OCI-LY1 (cell line): ENCODE data around the gene PPP2R5C.

Source experiments
- H2AFZ ChIP-seq: fragments of 200-600 bp; sonication (generic), shearing (Covaris generic); 2 replicates; pipeline ENCODE4 v1.6.0; 2014; ENCODE audit warnings: antibody characterized with exemption, mild to moderate bottlenecking, low read length
- H3F3A ChIP-seq: fragments of 200-600 bp; sonication (generic), shearing (Covaris generic); 2 replicates; pipeline ENCODE4 v1.6.0; 2014; ENCODE audit warnings: mild to moderate bottlenecking, antibody characterized with exemption, low read length, moderate library complexity; ENCODE audit not compliant: insufficient read depth
- H3K27ac ChIP-seq: fragments of 200-600 bp; sonication (generic); 2 replicates; pipeline ENCODE4 v1.5.1; 2014; ENCODE audit warnings: low read length, mixed run types, mild to moderate bottlenecking, low read depth; ENCODE audit not compliant: poor library complexity, severe bottlenecking
- H3K27me3 ChIP-seq: fragments of 200-600 bp; sonication (generic); 2 replicates; pipeline ENCODE4 v1.6.0; 2014; ENCODE audit warnings: antibody characterized with exemption, mild to moderate bottlenecking, low read length, moderate library complexity; ENCODE audit not compliant: insufficient read depth
- H3K36me3 ChIP-seq: fragments of 200-600 bp; sonication (generic); 2 replicates; pipeline ENCODE4 v1.6.1; 2014; ENCODE audit warnings: mild to moderate bottlenecking, antibody characterized with exemption, low read length, moderate library complexity, mixed read lengths; ENCODE audit not compliant: insufficient read depth
- H3K4me1 ChIP-seq: fragments of 200-600 bp; sonication (generic); 2 replicates; pipeline ENCODE4 v1.5.1; 2014; ENCODE audit warnings: mild to moderate bottlenecking, low read length, moderate library complexity; ENCODE audit not compliant: insufficient read depth, severe bottlenecking
- H3K4me2 ChIP-seq: fragments of 200-600 bp; sonication (generic), shearing (Covaris generic); 2 replicates; pipeline ENCODE4 v1.6.1; 2014; ENCODE audit warnings: low read length
- H3K4me3 ChIP-seq: fragments of 200-600 bp; sonication (generic); 2 replicates; pipeline ENCODE4 v1.5.1; 2014; ENCODE audit warnings: low read length, low read depth, mild to moderate bottlenecking, mixed read lengths; ENCODE audit not compliant: poor library complexity, severe bottlenecking
- H3K79me2 ChIP-seq: fragments of 200-600 bp; shearing (Covaris generic); 2 replicates; pipeline ENCODE4 v1.6.1; 2016; ENCODE audit warnings: mixed run types, low read length, mixed read lengths; ENCODE audit not compliant: insufficient read depth
- H3K9ac ChIP-seq: fragments of 200-600 bp; sonication (generic), shearing (Covaris generic); 2 replicates; pipeline ENCODE4 v1.6.1; 2014; ENCODE audit warnings: mild to moderate bottlenecking, low read length, mixed read lengths
- H3K9me2 ChIP-seq: fragments of 200-600 bp; sonication (generic), shearing (Covaris generic); 2 replicates; pipeline ENCODE4 v1.6.1; 2014; ENCODE audit warnings: low read depth, mild to moderate bottlenecking, low read length, mixed read lengths
- H3K9me3 ChIP-seq: fragments of 200-600 bp; shearing (Covaris generic); 2 replicates; pipeline ENCODE4 v1.6.1; 2014; ENCODE audit warnings: low read length, mixed read lengths
- H4K20me1 ChIP-seq: fragments of 200-600 bp; sonication (generic), shearing (Covaris generic); 2 replicates; pipeline ENCODE4 v1.6.0; 2016; ENCODE audit warnings: mild to moderate bottlenecking, low read length; ENCODE audit not compliant: insufficient read depth
- CTCF ChIP-seq: fragments of 200-600 bp; sonication (generic), shearing (Covaris generic); IDR thresholded peaks from 2 replicates; pipeline ENCODE4 v1.5.1; 2017; ENCODE audit warnings: mild to moderate bottlenecking, antibody characterized with exemption, low read length, moderate library complexity, mixed read lengths
- EZH2 ChIP-seq: fragments of 200-600 bp; sonication (generic), shearing (Covaris generic); IDR thresholded peaks from 2 replicates; pipeline ENCODE4 v1.8.0; 2017; ENCODE audit warnings: borderline replicate concordance, mixed run types, mild to moderate bottlenecking, antibody characterized with exemption, low read length, moderate library complexity, mixed read lengths

Gene PPP2R5C

GRCh38 chr14:101876555-101876938, 115.0 kb downstream of the PPP2R5C start:
- TF ChIP-seq CTCF (no peak), EZH2 (no peak)

GRCh38 chr14:101877766-101878165, 116.3 kb downstream of the PPP2R5C start:
- Histone ChIP-seq H3K9me2 (no peaks in the 10 kb centered on the region), H4K20me1 (no peaks in the 10 kb centered on the region), H3K79me2 (peaks cover 22% of the 10 kb centered on the region), H3K4me2 (peak overlapping the region; percentile 22; the same call in 1 of the 2 replicates), H2AFZ (no peak overlapping the region), H3K9ac (peak overlapping the region; percentile 49; the same call in 1 of the 2 replicates), H3K27me3 (no peaks in the 10 kb centered on the region), H3F3A (peaks cover 13% of the 10 kb centered on the region; the same call in 1 of the 2 replicates), H3K9me3 (no peaks in the 10 kb centered on the region), H3K27ac (peak overlapping the region; percentile 99), H3K4me3 (no peak overlapping the region), H3K4me1 (peaks cover 59% of the 10 kb centered on the region), H3K36me3 (peaks cover 35% of the 10 kb centered on the region)
- no peak for TF ChIP-seq CTCF
- TF ChIP-seq EZH2, result no peak

More at GRCh38 chr14:101876555-101876938, 115.0 kb downstream of the PPP2R5C start:
- Histone ChIP-seq H2AFZ (no peak overlapping the region), H3K36me3 (peaks cover 25% of the 10 kb centered on the region), H3K27ac (peak overlapping the region; percentile 99), H3K79me2 (peaks cover 34% of the 10 kb centered on the region), H3K9ac (peak overlapping the region; percentile 72), H3K9me3 (no peaks in the 10 kb centered on the region), H4K20me1 (no peaks in the 10 kb centered on the region), H3K4me2 (peak overlapping the region; percentile 91), H3K4me3 (peak overlapping the region; percentile 52), H3K27me3 (no peaks in the 10 kb centered on the region), H3K4me1 (peaks cover 66% of the 10 kb centered on the region), H3K9me2 (no peaks in the 10 kb centered on the region), H3F3A (peaks cover 13% of the 10 kb centered on the region; the same call in 1 of the 2 replicates)

GRCh38 chr14:101878211-101878821, 116.8 kb downstream of the PPP2R5C start:
- Histone ChIP-seq H3K4me3 (no peak overlapping the region), H3F3A (peaks cover 7% of the 10 kb centered on the region; the same call in 1 of the 2 replicates), H3K27ac (peak overlapping the region; percentile 99), H3K4me1 (peaks cover 57% of the 10 kb centered on the region), H3K36me3 (peaks cover 32% of the 10 kb centered on the region), H3K9me2 (no peaks in the 10 kb centered on the region), H3K9ac (peak overlapping the region; percentile 49; the same call in 1 of the 2 replicates), H4K20me1 (no peaks in the 10 kb centered on the region), H3K4me2 (peak overlapping the region; percentile 22; the same call in 1 of the 2 replicates), H3K9me3 (no peaks in the 10 kb centered on the region), H3K27me3 (no peaks in the 10 kb centered on the region), H3K79me2 (peaks cover 17% of the 10 kb centered on the region), H2AFZ (no peak overlapping the region)
- no peak for TF ChIP-seq EZH2
- no peak for TF ChIP-seq CTCF
